HepG2 (cell line): ENCODE data around the gene PCSK7. TPM values are rescaled to one million over a fixed set of nuclear protein-coding genes. Genes with fewer than 3 reads are reported as not detected.

Experiments used
- ATAC-seq: fragments of 200-7000 bp; cut with Tn5 transposase; 3 replicates; pipeline ENCODE4 v1.9.1; 2020; ENCODE audit warnings: mild to moderate bottlenecking, moderate library complexity
- BruUV-seq: library from RNA; stranded (reverse); fragments of 400-500 nt; replicated peaks from 2 replicates; lab custom pipeline; 2021; lab: Mats Ljungman, UMichigan
- CTCF ChIA-PET: fragments of 300-600 bp; formaldehyde crosslinking; extraction: SDS; loops from one replicate; lab custom pipeline; 2021; ENCODE audit warnings: low total read pairs, inconsistent platforms, low intra/inter-chr PET ratio; lab: Yijun Ruan, JAX
- POLR2A ChIA-PET: fragments of 350-600 bp; sonication (Branson Sonifier 250); formaldehyde crosslinking; loops from one replicate; lab custom pipeline; 2020; ENCODE audit warnings: antibody characterized with exemption, inconsistent platforms; lab: Yijun Ruan, JAX
- DNase-seq: peaks from one replicate; pipeline ENCODE4 v3.0.0-alpha.2; 2015; ENCODE audit warnings: low spot score
- FAIRE-seq: peaks from 3 replicates; lab custom pipeline; 2011; peaks lifted over from hg19 to GRCh38; lab: Jason Lieb, UNC
- H2AFZ ChIP-seq: one replicate; pipeline ENCODE4 v1.6.1; 2011; ENCODE audit warnings: low read length, inconsistent platforms
- H3K27ac ChIP-seq: fragments of 300-600 bp; 3 replicates; pipeline ENCODE4 v1.8.0; 2011; ENCODE audit warnings: mixed run types, mild to moderate bottlenecking, mixed read lengths, low read length, inconsistent platforms; ENCODE audit not compliant: insufficient read depth; ENCODE audit errors: extremely low read length
- H3K27me3 ChIP-seq, 2 experiments: fragments of 200-600 bp in 1 of 2; 2 replicates in 1 of 2; 3 replicates in 1 of 2; pipeline versions ENCODE4 v1.6.0 to v1.8.0; 2011; ENCODE audit warnings: low read length in 2 of 2, mild to moderate bottlenecking in 2 of 2, moderate library complexity in 2 of 2, inconsistent platforms in 1 of 2; ENCODE audit not compliant: insufficient read depth in 2 of 2, control insufficient read depth in 1 of 2
- H3K36me3 ChIP-seq, 2 experiments: fragments of 200-600 bp in 1 of 2; replicated peaks in 1 of 2; 2 replicates in 1 of 2; 3 replicates in 1 of 2; pipeline versions ENCODE4 v1.5.1 to v1.8.0; 2011; ENCODE audit warnings: low read length in 2 of 2, inconsistent platforms in 1 of 2; ENCODE audit not compliant: insufficient read depth in 2 of 2, control insufficient read depth in 1 of 2
- H3K4me1 ChIP-seq: 2 replicates; pipeline ENCODE4 v1.5.1; 2012; ENCODE audit warnings: low read length, inconsistent platforms; ENCODE audit not compliant: insufficient read depth
- H3K4me2 ChIP-seq: 2 replicates; pipeline ENCODE4 v1.6.0; 2011; ENCODE audit warnings: low read depth, low read length, inconsistent platforms
- H3K4me3 ChIP-seq, 3 experiments: fragments of 200-600 bp in 1 of 3; sonication (generic), shearing (Covaris generic) in 1 of 3; replicated peaks in 1 of 3; 2 replicates each; pipeline ENCODE4 v1.5.1; 2011 to 2016; ENCODE audit warnings: low read length in 3 of 3, inconsistent platforms in 2 of 3, low read depth in 2 of 3, mild to moderate bottlenecking in 2 of 3, control low read depth in 1 of 3, mixed read lengths in 1 of 3; ENCODE audit not compliant: insufficient read depth in 1 of 3
- H3K79me2 ChIP-seq: one replicate; pipeline ENCODE4 v1.6.1; 2011; ENCODE audit warnings: low read length, inconsistent platforms; ENCODE audit not compliant: insufficient read depth
- H3K9ac ChIP-seq: 2 replicates; pipeline ENCODE4 v1.6.0; 2011; ENCODE audit warnings: mild to moderate bottlenecking, low read depth, low read length, inconsistent platforms; ENCODE audit not compliant: insufficient read depth
- H3K9me3 ChIP-seq: 2 replicates; pipeline ENCODE4 v1.5.1; 2012; ENCODE audit warnings: mild to moderate bottlenecking, low read length
- H4K20me1 ChIP-seq: 2 replicates; pipeline ENCODE4 v1.6.0; 2011; ENCODE audit warnings: inconsistent platforms, mild to moderate bottlenecking, low read length, moderate library complexity; ENCODE audit not compliant: insufficient read depth
- NFIB ChIP-seq: sonication (generic); formaldehyde crosslinking; IDR thresholded peaks from 2 replicates; pipeline ENCODE4 v1.9.0; 2021; ENCODE audit warnings: missing genetic modification reagents, mild to moderate bottlenecking, borderline replicate concordance
- RERE ChIP-seq: IDR thresholded peaks from 2 replicates; pipeline ENCODE4 v1.6.1; 2016; ENCODE audit warnings: low read depth, missing genetic modification reagents, missing compliant biosample characterization
- SSRP1 ChIP-seq: IDR thresholded peaks from 2 replicates; pipeline ENCODE4 v1.6.1; 2016; ENCODE audit warnings: control low read depth
- ZNF615 ChIP-seq: sonication (generic); formaldehyde crosslinking; IDR thresholded peaks from 2 replicates; pipeline ENCODE4 v1.5.0; 2020; ENCODE audit warnings: mild to moderate bottlenecking, missing genetic modification reagents, borderline replicate concordance
- ZNF784 ChIP-seq: sonication (generic); formaldehyde crosslinking; IDR thresholded peaks from 2 replicates; pipeline ENCODE4 v1.5.1; 2020; ENCODE audit warnings: missing genetic modification reagents, mild to moderate bottlenecking, borderline replicate concordance
- WGBS: methylation state at CpG from one replicate; pipeline ENCODE4 v1.1.6; 2017; ENCODE audit warnings: low lambda C conversion rate; 5-methylcytosine and 5-hydroxymethylcytosine counted together
- in situ Hi-C: cut with HindIII; loops from 2 replicates; pipeline ENCODE4 v1.10.0; 2017; ENCODE audit warnings: low pct_unique_long_range_greater_than_20kb; ENCODE audit not compliant: extremely low pct_ligation_motif_present
- intact Hi-C: fragments of 100-400 bp; cut with micrococcal nuclease; formaldehyde crosslinking; loops from one replicate; pipeline ENCODE4 v1.10.0; 2022; ENCODE audit not compliant: unreplicated experiment
- polyA plus RNA-seq, 8 experiments: library from polyadenylated mRNA; depleted of rRNA in 3 of 8; stranded (reverse) in 7 of 8; unstranded in 1 of 8; fragments of >200 nt; fragmentation: Illumina TruSeq in 4 of 8; extraction: Trizol in 4 of 8; gene quantifications; 2 replicates each; pipeline versions ENCODE4 v1.2.1 to v1.2.3, GENCODE V29; 2011 to 2016; ENCODE audit warnings: low read depth in 4 of 8, missing spikeins in 1 of 8, mixed read lengths in 1 of 8; ENCODE audit not compliant: insufficient read depth in 1 of 8
- total RNA-seq, 5 experiments: library from RNA; depleted of rRNA; stranded (reverse); fragments of >200 nt; fragmentation: Illumina TruSeq; extraction: Trizol; gene quantifications; 2 replicates each; pipeline ENCODE4 v1.2.3, GENCODE V29; 2016; ENCODE audit warnings: low read depth in 1 of 5

PCSK7 gene
- total and polyA plus RNA-seq, 2 of the 13 experiments (the other 11 are each of a cell fraction or from before 2014, with no cell fraction given): 13.4 to 13.8 TPM

- no peak for TF ChIP-seq SSRP1 (CRISPR knock-in tag)
Measured at GRCh38 chr11:117187799-117188481, 43.9 kb downstream of the PCSK7 start (continued).

- ATAC-seq (no peak), DNase-seq (no peak), FAIRE-seq (no peak)
- Histone ChIP-seq H3K27me3 (no peaks in the 10 kb centered on the region), H3K4me1 (peaks cover 20% of the 10 kb centered on the region), H3K36me3 (peaks cover 9 to 23% of the 10 kb centered on the region in 2 experiments; a peak in 4 of 5 replicates), H3K4me3 (no peak overlapping the region), H3K79me2 (no peaks in the 10 kb centered on the region), H3K9ac (no peak overlapping the region), H3K9me3 (no peaks in the 10 kb centered on the region), H3K27ac (no peak overlapping the region), H3K4me2 (no peak overlapping the region), H2AFZ (no peak overlapping the region), H4K20me1 (no peaks in the 10 kb centered on the region)
- ChIA-PET POLR2A (no interaction called here), CTCF (no interaction called here)
- 93% methylated on average over 13 of the region's 13 CpGs for WGBS
- in situ Hi-C loops: no loop called here
- TF ChIP-seq RERE (no peak), ZNF784 (no peak), NFIB (CRISPR knock-in tag) (no peak), ZNF615 (CRISPR knock-in tag) (no peak)
- BruUV-seq: no TSS peak
- intact Hi-C loops: no loop called here
Measured at GRCh38 chr11:117187428-117187798, 44.5 kb downstream of the PCSK7 start.
